Ureter (tissue), 1 donor: ENCODE results near the gene CEL. TPM values are rescaled to one million over a fixed set of nuclear protein-coding genes. Genes with fewer than 3 reads are reported as not detected.
"Not testable (repeated sequence)": the region's sequence is repeated elsewhere in the genome, so short reads cannot be mapped to it uniquely, and the experiment has no call there.

ENCODE experiments used
- DNase-seq: peaks from one replicate; pipeline ENCODE4 v3.0.0-alpha.2; 2020; ENCODE audit warnings: low spot score
- total RNA-seq: library from RNA; stranded (reverse); gene quantifications from one replicate; pipeline ENCODE4 v1.2.4, GENCODE V29; 2023
- donor health status: DM: yes; HTN: yes; CAD: no.

The CEL gene
- total RNA-seq, 1 donor from 2014 or later = 3.0 TPM

DNA sequence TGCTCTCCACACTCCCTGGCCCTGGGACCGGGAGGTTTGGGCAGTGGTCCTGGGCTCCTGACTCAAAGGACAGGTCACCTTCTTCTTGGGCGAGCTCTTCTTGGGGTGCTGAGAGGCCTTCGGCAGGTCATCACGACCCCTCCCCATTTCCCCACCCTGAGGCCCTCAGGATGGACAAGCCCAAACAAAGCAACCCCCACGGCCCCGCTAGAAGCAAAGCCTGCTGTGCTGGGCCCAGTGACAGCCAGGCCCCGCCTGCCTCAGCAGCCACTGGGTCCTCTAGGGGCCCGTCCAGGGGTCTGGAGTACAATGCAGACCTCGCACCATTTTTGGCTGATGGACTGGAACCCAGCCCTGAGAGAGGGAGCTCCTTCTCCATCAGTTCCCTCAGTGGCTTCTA is 21.9 kb downstream of the CEL start:
- not testable (repeated sequence) for DNase-seq

DNA sequence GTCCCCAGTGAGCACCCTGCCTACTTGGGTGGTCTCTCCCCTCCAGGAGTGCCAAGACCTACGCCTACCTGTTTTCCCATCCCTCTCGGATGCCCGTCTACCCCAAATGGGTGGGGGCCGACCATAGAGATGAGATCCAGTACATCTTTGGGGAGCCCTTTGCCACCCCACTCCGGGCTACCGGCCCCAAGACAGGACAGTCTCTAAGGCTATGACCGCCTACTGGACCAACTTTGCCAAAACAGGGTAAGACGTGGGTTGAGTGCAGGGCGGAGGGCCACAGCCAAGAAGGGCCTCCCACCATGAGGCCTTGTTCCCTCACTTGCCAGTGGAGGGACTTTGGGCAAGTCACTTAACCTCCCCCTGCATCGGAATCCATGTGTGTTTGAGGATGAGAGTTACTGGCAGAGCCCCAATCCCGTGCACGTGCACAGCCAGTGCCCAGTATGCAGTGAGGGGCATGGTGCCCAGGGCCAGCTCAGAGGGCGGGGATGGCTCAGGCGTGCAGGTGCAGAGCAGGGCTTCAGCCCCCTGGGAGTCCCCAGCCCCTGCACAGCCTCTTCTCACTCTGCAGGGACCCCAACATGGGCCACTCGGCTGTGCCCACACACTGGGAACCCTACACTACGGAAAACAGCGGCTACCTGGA is 24.6 kb downstream of the CEL start:
- DNase-seq = not testable (repeated sequence)

GRCh38 chr9:133086894-133087293 is 25.1 kb downstream of the CEL start:
- no peak for DNase-seq

DNA sequence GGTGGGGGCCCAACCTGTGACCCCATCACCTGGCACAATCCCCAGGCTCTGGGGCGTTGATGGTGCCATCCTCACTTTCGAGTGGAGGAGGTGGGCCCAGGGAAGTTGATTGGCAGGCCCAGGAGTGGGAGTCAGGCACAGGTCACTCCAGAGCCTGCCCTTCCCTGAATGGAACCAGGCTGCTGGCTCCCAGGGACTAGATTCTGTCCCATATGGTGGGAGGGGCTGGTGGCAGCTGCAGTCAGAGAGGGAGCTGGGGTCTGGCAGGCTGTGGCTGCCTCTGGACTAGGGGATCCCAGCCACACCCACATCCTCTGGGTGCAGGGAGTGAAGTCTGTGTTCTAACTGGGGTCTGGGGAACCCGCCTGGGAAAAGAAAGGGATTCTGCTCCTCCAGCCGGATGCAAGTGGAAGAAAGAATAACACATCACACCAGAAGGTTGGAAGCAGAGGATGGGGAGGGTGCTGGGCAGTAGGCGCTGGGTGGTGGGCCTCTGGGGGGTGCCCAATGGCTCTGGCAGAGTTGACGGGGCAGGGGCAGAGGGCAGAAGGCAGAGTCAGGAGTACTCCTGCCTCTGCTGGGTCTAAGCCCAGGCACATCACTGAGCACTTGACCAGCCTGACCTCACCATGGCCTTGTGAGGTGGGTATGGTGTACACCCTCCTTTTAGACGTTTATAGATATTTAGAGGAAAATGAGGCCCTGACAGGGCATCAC is 25.8 kb downstream of the CEL start:
- DNase-seq = no peak

DNA sequence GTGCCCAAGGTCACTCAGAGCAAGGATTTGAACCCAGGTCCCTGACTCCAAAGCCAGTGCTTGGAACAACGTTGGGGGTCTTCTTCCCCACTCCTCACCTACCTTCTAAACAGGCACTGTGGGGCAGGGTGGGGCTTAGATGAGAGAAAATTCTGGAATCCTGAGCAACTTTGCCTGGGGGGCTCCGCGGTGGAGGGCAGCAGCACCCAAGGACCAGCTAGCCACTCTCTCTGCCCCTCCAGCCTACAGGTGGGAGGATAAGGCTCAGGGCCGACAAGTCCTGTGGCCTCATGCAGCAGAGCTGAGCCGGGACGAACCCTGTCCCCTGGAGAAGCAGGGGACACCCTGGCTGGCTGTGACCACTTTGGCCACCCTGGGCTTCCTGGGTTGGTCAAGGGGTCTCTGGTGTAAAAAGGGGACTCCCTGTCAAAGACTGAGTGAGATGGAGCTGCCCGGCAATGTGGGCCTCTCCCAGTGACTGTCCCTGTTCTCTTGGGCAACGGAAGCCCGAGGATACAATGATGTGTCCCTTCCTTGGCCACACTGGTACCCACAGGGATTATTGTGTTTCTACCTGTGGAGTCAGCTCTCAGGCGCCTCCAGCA is 26.5 kb downstream of the CEL start:
- DNase-seq = no peak

- no peak for DNase-seq
Measured at GRCh38 chr9:133088756-133089155, 27.0 kb downstream of the CEL start.

GRCh38 chr9:133089271-133089671 is 27.5 kb downstream of the CEL start:
- DNase-seq = no peak

GRCh38 chr9:133090187-133090586 is 28.4 kb downstream of the CEL start:
- no peak for DNase-seq

GRCh38 chr9:133090752-133091385 is 29.1 kb downstream of the CEL start:
- DNase-seq = no peak

- not testable (repeated sequence) for DNase-seq
Measured at GRCh38 chr9:133094351-133094750, 32.6 kb downstream of the CEL start.

DNA sequence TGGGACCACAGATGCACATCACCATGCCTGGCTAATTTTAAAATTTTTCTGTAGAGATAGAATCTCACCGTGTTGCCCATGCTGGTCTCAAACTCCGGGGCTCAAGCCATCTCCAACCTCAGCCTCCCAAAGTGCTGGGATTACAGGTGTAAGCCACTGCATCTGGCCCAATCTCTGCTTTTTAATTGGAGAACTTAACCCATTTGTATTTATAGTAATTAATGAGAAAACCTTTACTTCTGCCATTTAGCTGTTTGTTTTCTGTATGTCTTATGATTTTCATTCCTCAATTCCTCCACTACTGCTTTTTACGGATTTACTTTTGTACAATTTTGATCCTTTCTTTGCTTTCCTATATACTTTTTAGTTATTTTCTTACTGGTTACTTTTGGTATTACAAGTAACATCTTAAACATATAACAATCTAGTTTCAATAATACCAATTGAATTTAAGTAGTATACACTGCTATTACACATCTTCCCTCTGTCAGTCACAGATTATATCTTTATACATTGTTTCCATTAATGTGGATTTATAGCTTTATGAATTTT is 33.1 kb downstream of the CEL start:
- no peak for DNase-seq

DNA sequence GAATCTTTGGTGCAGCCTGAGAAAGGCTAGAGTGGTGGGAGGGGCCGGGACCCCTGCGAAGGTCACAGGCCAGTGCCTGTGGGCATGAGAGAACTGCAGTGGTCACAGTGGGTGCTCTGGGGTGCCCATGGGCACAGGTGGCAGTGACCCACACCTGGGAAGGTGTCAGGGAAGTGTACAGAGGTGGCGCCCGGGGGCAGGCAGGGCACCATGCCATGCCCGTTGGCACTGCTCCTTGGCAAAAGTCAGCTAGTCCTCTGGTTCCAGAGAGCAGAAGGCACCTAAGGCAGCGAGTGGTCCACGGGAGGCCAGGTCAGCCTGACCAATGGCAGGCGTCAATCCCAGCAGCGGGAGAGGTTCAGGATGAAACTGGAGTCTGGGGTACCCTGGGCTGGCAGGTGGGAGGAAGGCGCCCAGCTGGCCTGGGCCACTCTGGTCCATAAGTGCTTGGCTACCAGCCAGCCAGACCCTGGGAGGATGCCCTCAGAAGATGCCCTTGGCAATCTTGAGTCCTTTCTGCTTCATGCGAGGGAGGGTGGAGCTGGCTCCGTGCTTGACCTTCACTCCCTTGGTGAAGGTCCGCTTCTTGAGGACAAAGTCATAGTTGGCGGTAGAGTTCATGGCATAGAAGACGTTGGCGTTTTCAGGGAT is 36.4 kb downstream of the CEL start:
- DNase-seq = no peak

DNA sequence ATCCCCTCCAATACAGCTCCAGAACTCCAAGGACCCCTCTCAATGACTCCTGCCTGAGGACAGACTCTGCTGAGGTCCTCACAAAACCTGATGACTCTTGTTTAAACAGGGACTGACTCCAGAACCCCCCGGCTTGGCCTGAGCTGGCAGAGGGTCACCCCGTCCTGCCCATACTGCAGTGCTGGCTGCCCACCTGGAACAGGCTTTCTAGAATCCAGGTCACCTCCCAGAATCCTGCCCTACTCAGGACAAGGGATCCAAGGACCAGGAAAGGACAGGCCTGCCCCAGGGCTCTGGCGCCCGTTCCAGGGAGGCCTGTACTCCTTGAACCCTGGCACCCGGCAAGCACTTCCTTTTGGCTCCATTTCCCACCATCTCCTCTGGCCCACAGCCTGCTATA is 37.1 kb downstream of the CEL start:
- DNase-seq = no peak

- no peak for DNase-seq
Measured at GRCh38 chr9:133099726-133100505, 38.1 kb downstream of the CEL start.

GRCh38 chr9:133100506-133101355 is 39.0 kb downstream of the CEL start:
- DNase-seq = no peak

DNA sequence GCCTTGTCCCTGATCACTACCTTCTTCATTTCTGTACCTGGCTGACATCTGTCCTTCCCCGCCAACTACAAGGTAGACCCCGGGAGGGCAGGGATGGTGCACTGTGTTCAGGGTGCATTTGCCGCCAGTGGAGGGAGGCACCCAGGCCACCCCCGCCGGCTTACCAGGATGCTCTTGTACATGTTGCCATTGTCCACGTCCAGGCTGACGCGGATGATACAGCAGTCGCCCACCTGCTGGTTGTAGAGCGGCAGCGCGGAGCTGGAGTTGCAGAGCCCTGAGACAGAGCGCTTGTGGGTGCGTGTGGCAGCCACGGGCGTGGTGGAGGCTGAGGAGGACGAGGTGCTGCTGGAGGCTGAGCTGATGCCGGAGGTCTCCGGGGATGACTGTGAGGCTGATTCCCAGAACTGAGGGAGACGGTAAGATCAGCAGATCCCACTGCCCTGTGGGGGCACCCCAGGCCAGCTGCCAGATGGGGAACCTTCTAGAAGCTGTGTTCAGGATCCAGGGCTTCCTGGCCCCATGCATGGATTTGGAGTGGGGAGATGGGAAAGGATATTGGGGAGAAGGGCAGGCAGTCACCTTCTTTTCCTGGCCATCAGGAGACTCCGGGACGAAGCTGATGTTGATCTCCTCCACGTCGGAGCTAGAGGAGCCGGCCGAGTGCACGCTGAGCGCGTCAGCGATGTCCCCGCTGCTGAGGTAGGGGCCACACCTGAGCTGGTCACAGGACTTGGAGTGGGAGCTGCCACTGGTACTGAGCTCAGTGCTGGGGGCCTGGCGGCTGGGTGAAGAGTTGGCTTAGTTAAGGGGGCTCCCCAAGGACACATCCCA is 39.8 kb downstream of the CEL start:
- no peak for DNase-seq

- DNase-seq = no peak
Measured at GRCh38 chr9:133102190-133103021, 40.6 kb downstream of the CEL start.
